NCI-H146 treated with DMSO at 0.1 percent for 48 hours (cell line): ENCODE results near the gene SNCA.

ENCODE experiments used
- DNase-seq: peaks from one replicate; lab custom pipeline; 2025; ENCODE audit not compliant: unreplicated experiment; lab: John Stamatoyannopoulos, UW

SNCA gene

GRCh38 chr4:89820010-89820409, 17.0 kb downstream of the SNCA start:
- DNase-seq: no peak

DNA sequence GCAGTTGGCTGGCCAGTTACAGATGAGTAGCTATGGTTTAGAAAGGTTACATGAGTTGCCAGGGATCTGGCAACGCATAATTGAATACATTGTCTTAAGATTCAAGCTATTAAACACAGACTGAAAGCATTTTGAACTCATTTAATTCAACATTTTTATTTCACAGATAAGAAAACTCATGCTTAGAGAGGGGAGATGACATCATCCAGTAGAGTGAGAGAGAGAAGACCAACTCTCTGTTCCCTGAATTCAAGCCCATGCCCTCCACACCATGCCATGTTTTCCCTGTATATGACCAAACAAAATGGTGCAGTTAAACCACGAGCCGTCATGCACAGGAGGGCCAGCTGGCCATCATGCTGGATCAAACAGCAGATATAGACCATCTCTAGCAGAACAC, 22.6 kb downstream of the SNCA start:
- no peak for DNase-seq

- no peak for DNase-seq
Measured at GRCh38 chr4:89813197-89813596, 23.8 kb downstream of the SNCA start.

DNA sequence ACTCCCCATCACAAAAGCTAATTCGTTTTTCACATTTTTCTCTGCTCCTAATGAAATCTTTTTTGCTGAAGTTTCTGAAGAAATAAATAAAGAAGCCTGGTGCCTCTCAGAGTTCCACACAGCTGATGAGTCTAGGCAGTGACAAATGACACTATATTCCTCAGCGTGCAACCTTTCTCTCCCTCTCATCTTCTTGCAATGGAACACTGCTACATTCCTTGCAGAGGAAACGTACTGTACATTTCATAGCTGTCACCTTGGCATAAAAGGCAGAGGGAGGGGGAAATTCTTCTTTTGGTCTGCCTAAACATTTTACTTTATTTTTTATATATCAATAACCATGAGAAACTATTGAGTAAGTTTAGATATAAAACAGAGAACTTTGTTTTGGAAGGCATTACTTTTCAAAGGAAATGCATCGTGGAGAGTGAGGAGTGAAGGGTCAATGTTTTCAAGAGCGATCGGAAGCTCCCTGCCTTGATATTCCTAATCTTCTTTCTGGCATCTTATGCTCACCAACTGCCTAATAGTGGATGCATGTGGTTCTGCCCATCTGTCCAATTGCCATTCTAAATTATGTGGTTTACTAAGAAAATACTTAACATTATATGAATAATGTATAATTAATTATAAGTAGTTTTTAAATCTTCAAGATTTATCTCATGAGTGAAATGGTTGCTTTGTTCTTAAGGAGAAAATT, 29.4 kb downstream of the SNCA start:
- DNase-seq: no peak

DNA sequence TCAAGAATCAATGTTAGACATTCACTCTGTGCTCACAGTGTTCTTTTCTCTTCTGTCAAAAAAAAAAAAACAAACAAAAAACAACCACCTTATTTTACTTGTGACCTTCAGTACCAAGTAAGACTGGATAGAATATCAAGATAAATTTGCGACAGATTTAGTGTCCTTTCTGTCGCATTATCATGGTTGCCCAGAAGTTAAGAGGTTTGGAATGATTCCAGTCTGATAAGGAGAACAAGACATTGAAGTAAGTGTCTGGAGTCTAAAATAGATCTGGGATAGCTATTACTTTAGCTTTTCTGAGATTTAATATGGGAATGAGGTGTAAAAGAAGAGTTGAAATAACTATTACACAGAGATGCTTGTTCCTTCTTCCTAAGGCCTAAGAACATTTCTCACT, 31.7 kb downstream of the SNCA start:
- DNase-seq: no peak

- no peak for DNase-seq
Measured at GRCh38 chr4:89803915-89804314, 33.0 kb downstream of the SNCA start.

DNA sequence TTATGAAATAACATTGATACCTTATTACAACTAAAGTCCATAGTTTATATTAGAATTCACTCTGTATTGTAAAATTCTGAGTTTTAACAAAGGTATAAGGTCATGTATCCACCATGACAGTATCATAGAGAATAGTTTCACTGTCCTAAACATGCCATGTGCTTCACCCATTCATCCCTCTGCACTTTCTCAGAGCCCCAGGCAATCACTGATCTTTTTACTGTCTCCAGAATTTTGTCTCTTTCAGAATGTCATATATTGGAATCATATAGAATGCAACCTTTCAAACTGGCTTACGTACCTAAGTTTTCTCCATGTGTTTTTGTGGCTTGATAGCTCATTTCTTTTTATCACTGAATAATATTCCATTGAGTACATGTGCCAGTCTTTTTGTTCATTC, 33.9 kb downstream of the SNCA start:
- no peak for DNase-seq

DNA sequence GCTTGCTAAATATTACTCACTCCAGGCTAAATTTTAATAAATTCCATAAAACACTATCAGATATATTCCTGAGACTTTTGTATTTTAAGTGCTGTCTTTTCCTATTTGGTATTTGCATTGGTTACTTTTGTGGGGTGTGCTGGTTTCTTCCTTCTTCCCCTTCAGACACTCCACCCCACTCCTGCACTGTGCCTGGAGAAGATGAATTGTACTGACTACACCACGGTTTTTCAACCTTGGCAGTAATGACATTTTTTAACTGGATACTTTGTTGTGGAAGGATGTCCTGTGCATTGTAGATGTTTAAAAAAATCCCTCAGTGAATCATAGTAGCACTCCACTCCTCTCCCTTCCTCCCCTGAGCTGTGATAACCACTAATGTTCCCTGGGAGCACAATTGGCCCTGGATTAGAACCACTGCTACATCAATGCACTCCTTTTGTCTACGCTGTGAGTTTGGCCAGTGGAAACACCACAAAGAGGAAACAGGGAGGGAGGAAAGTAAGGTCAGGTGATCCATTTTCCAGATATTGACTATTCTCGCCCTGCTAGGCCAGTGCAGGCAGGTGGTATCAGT, 36.3 kb downstream of the SNCA start:
- no peak for DNase-seq

DNA sequence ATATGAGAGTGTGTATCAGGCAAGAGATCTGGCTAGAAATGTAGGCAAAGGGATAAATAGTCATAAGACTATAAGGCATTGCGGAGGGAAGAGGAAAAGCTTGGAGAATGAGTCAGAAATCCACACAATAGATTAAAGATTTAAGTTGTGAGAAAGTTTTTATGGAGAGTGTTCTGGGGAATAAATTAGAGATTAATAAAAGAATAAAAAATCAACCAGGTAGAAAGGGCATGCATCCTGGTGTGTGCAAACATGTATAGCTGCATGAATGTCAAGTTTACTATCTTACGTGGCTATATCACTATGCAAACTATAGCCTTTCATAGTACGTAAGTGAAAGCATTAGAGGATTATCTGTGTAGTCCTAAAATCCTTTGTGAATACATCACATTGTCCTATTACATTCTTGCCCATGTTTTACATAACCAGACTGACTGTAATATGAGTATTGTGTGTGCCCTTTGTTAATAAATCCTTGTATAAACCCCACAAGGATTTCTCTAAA, 36.9 kb downstream of the SNCA start:
- DNase-seq: no peak

DNA sequence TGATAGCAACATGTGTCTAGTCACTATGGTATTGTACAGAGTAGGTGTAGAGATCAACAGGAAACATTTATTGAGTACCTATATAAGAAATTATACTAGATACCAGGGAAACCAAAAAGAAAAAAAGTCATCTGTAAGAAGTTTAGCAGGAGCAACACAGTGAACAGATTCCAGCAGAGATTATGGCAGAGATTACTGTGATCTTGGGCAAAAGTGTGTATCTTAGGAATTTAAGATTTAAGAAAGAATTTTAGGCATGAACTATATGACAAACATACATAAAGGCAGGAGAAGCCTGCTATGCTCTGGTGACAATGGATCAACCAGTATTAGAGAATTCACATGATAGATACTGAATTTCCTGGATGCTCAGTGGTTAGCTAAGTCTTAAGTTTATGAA, 37.9 kb downstream of the SNCA start:
- DNase-seq: no peak

DNA sequence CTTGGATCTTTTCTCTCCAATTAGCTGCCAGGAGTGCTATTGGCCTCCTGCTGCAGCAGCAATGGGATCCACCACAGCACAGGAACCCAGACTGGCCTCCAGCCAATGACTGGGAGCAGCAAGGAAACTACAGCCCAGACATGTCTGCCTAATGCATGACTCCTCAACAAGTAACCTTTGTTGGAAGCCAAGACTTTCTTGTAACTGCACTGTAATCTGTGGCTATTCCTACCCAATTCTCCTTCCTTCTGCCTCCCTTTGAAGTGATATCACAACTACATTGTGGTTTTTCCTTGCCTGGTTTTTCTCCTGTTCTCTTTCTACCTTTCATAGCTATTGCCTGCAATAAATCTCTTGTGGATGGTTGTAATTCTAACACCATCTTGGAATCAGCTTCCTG, 39.8 kb downstream of the SNCA start:
- DNase-seq: no peak

DNA sequence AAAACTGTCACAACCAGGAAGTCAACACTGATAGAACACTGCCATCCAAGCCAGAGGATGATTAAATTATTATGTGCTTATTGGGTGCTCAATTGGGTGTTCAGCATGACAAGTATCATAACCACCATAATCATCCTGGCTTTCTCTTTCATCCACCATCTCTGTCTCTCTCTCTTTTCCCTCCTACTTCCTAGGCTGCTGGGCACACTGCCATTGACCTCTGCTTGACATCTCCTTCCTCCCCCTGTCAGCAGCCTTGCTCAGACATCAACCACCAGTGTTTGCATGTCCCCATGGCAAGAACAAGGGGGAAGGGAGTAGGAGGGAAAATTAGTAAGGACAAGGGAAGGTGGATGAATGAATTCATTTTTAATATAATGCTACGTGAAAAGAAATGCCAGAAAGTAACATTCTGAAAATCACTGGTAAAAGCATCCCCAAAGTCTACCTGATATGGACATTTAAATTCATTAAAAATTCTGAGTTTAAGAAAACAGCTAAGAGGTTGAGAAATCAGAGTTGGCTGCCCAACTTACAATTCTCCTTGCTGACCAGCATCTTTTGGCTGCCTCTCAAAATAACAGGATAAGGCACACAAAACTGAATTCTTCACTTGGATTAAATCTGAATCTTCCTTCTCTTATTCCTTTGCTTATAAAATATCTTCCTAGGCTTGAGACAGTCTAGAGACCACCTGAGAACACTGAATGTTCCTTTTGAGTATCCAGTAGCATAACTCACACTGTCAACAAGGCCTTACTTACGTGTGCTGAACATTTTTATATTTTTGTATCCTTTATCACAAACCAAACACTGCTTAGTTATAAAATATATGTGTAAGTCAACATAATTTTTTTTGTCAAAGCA, 48.5 kb downstream of the SNCA start:
- DNase-seq: no peak

- no peak for DNase-seq
Measured at GRCh38 chr4:89784686-89785231, 52.2 kb downstream of the SNCA start.

DNA sequence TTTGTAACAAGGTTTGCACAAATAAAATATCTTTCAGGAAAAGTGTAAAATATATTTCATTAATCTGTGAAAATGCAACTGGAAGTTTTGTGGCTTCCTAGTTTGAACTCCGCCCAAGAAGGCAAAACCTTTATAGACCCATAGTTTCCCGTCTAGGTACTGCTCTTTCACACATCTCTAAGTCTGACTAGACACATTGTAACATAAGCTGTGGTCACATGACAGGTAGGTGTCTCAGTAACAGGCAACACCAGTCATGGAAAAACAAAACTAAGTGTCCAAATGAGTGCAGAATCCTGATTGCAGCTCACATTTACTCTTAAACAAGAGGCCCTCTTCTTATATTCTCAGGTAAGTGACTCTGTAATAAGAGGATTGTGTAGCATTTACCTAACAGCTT, 55.6 kb downstream of the SNCA start:
- no peak for DNase-seq

- no peak for DNase-seq
Measured at GRCh38 chr4:89773805-89774204, 63.2 kb downstream of the SNCA start.

- DNase-seq: no peak
Measured at GRCh38 chr4:89769856-89770255, 67.1 kb downstream of the SNCA start.

GRCh38 chr4:89767924-89768323, 69.0 kb downstream of the SNCA start:
- no peak for DNase-seq

DNA sequence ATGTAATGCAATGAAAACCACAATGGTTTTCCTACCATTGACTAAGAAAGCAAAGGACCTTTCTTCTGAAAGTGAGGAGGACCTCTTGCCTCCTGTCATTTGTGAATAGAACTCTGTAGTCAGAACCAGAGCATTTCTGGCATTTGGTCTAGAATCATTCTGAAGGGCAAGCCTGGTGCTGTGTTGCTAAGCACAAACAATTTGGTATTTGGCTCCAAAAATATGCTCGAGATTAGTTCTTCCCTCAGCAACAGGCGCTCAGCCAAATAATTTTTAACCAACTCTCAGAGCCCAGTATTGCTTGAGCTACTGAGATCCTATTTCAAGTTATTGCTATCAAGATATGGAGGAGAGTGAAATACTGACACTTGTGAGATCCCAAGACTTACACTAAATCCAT, 71.0 kb downstream of the SNCA start:
- DNase-seq: no peak

DNA sequence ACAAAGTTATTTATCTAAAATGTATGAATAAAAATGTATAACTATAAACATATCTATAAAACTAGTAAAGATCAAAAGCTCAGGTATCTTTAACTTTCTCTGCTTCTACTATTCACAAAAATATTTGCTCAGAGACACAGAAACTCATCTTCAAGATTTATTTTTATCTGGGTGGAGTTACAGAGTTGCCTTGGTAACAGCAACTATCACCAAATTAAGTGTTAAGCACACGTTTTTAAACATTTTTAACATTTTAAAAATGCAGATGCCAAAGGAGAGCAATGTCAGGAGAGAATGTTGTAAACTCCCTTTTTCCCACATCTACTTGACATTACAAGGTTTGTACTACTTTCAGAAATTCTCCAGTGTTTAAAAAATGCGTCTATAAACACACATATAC, 71.4 kb downstream of the SNCA start:
- no peak for DNase-seq

GRCh38 chr4:89762311-89762710, 74.7 kb downstream of the SNCA start:
- no peak for DNase-seq

- DNase-seq: no peak
Measured at GRCh38 chr4:89759426-89759825, 77.5 kb downstream of the SNCA start.
